ENCODE results near the gene PILRA. TPM values are rescaled to one million over a fixed set of nuclear protein-coding genes. Genes with fewer than 3 reads are reported as not detected.

PILRA gene
- total RNA-seq, 4 donors from 2014 or later = 0.62 to 5.4 (median 2.0) TPM

GRCh38 chr7:100449190-100449795, 76.0 kb downstream of the PILRA start:
- H3K4me3 ChIP-seq = no peak overlapping the region
- no peaks in the 10 kb centered on the region for H3K9me3 ChIP-seq
- DNase-seq (no peak), ATAC-seq (no peak)
- TF ChIP-seq POLR2A (IDR thresholded peaks at IDR 0.05) = no peak
- TF ChIP-seq CTCF (IDR thresholded peaks at IDR 0.05 in 4 of 5, conservative IDR thresholded peaks at IDR 0.05 in 1 of 5) = no peak
- H3K27ac ChIP-seq = peak overlapping the region; percentile 88 to 94 (median 92)
- intact Hi-C loops (cut with DNase I; ENCODE audit: low total_unique reads) (no loop called here), in situ Hi-C loops (cut with MboI; ENCODE audit: low sequenced_read_pairs in 4 of 4) (loop anchor here in 1 of 4 donors (25.0 kb wide), 1 partner anchor 413 kb away; the partner anchor contains the start of genes SLC12A9 and TRIP6)
- H3K36me3 ChIP-seq = no peaks in the 10 kb centered on the region
- peaks cover 0 to 4% of the 10 kb centered on the region in 2 donors for H3K4me1 ChIP-seq
- H3K27me3 ChIP-seq = no peaks in the 10 kb centered on the region

Other genes starting within 250 kb of the PILRA start
- gene MBLAC1, start 246.5 kb upstream of the PILRA start, total RNA-seq = 1 to 10 TPM; 1.4 to 7.4 (median 3.1) TPM
- gene LAMTOR4, start 224.6 kb upstream of the PILRA start, total RNA-seq = 100 to 1,000 TPM in 3 of 4 donors, 10 to 100 TPM in 1; 97.6 to 141 (median 127) TPM
- 1 to 10 TPM; 3.0 to 6.1 (median 4.2) TPM for gene TRAPPC14, start 214.8 kb upstream of the PILRA start, total RNA-seq
- gene GAL3ST4, start 204.9 kb upstream of the PILRA start, total RNA-seq = 1 to 10 TPM in 2 of 4 donors, under 1 TPM in 1, not detected in 1; 0.53 to 1.9 (median 1.6) TPM
- gene GPC2, start 196.1 kb upstream of the PILRA start, total RNA-seq = 1 to 10 TPM in 1 of 4 donors, not detected in 3; 4.0 TPM
- gene STAG3, start 195.6 kb upstream of the PILRA start, total RNA-seq = 1 to 10 TPM in 1 of 4 donors, under 1 TPM in 1, not detected in 2; 0.13 to 5.5 TPM
- not detected for gene PVRIG, start 153.5 kb upstream of the PILRA start, total RNA-seq
- gene SPDYE3, start 65.8 kb upstream of the PILRA start, total RNA-seq = not detected
- gene PILRB, start 15.4 kb upstream of the PILRA start, total RNA-seq = 10 to 100 TPM; 11.8 to 32.4 (median 20.8) TPM
- gene ZCWPW1, start 55.2 kb downstream of the PILRA start, total RNA-seq = 1 to 10 TPM; 1.6 to 8.5 (median 2.7) TPM
- gene MEPCE, start 56.3 kb downstream of the PILRA start, total RNA-seq = 10 to 100 TPM; 23.5 to 39.9 (median 28.6) TPM
- gene PPP1R35, start 63.0 kb downstream of the PILRA start, total RNA-seq = 10 to 100 TPM in 3 of 4 donors, 1 to 10 TPM in 1; 5.1 to 16.0 (median 13.0) TPM
- under 1 TPM in 1 of 4 donors, not detected in 3; 0.29 TPM for gene SPACDR, start 90.8 kb downstream of the PILRA start, total RNA-seq
- 10 to 100 TPM; 14.3 to 25.5 (median 21.2) TPM for gene TSC22D4, start 105.7 kb downstream of the PILRA start, total RNA-seq
- gene NYAP1, start 110.4 kb downstream of the PILRA start, total RNA-seq = under 1 TPM in 1 of 4 donors, not detected in 3; 0.29 TPM
- 10 to 100 TPM; 10.7 to 16.4 (median 13.5) TPM for gene AGFG2, start 165.7 kb downstream of the PILRA start, total RNA-seq
- under 1 TPM in 1 of 4 donors, not detected in 3; 0.49 TPM for gene SAP25, start 200.4 kb downstream of the PILRA start, total RNA-seq
- 100 to 1,000 TPM in 1 of 4 donors, 10 to 100 TPM in 3; 71.1 to 105 (median 89.0) TPM for gene LRCH4, start 212.6 kb downstream of the PILRA start, total RNA-seq
- gene FBXO24, start 212.8 kb downstream of the PILRA start, total RNA-seq = not detected
- gene PCOLCE, start 228.9 kb downstream of the PILRA start, total RNA-seq = 10 to 100 TPM in 1 of 4 donors, 1 to 10 TPM in 3; 1.6 to 17.3 (median 5.7) TPM
- 1 to 10 TPM; 3.5 to 9.1 (median 4.6) TPM for gene MOSPD3, start 239.1 kb downstream of the PILRA start, total RNA-seq

All from gastrocnemius medialis (tissue), 4 donors.